Stimulated activated CD4-positive, alpha-beta T cell treated with anti-CD3 and anti-CD28 coated beads, TNF-alpha, amount 100 ng/mL, for 1 hour (primary cell): Measurements from ENCODE around the gene PAMR1.

Source experiments
- DNase-seq, 3 donors: peaks; one replicate each; pipeline ENCODE4 v3.0.0-alpha.2; 2020; ENCODE audit warnings: low read depth in 3 of 3, low spot score in 1 of 3

PAMR1 gene

DNA sequence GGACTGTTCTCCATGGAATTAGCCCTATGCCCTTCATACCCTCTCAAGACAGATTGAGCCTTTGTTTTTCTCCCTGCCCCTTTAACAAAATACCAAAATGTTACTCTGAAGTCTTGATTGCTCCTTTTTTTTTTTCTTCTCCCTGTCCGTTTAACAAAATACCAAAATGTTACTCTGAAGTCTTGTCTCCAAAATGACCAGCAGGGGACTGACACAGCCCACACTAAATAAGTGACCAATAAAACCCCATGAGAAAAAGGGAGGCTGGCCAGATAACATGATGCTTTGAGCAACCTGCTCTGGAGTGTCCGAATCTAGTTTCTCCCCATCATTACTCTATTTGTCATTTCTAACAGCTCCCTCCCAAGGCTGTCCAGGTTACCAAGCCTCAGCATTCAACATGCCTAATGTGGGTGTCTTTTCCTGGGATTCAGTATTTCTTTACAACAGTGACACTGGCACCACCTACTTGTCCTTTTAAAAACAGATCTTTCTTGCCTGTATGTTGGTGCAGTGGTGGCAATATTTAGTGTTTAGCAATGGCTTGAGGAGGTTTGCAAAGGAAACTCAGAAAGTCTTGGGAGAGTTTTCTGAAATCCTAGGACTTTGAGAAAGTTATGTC lies 63.4 kb downstream of the PAMR1 start:
- DNase-seq, result no peak

GRCh38 chr11:35459489-35459888 lies 65.9 kb downstream of the PAMR1 start:
- no peak for DNase-seq

- DNase-seq, result no peak
Measured at GRCh38 chr11:35458846-35459245, 66.6 kb downstream of the PAMR1 start.

DNA sequence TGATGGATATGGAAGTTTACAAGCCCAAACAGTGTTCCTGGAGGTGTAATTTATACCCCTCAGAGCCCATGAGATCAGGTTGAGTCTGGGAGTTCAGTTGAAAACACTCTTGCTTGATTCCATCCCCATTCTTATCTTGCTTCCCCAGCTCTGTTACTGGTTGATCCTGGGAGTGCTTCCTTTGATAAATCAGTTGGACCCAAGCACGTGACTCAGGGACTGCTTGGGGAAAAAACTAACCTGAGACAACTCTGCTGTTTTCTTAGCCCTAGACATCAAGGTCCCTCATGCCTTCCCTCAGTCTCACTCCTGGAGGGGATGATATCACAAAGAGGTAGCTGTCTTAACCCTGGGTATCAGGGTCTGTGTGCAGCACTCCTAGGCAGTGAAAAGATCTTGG lies 71.1 kb downstream of the PAMR1 start:
- no peak for DNase-seq

GRCh38 chr11:35436581-35437250 lies 88.7 kb downstream of the PAMR1 start:
- DNase-seq, result no peak

GRCh38 chr11:35433588-35433987 lies 91.8 kb downstream of the PAMR1 start:
- DNase-seq, result no peak

GRCh38 chr11:35432464-35432863 lies 93.0 kb downstream of the PAMR1 start:
- no peak for DNase-seq

DNA sequence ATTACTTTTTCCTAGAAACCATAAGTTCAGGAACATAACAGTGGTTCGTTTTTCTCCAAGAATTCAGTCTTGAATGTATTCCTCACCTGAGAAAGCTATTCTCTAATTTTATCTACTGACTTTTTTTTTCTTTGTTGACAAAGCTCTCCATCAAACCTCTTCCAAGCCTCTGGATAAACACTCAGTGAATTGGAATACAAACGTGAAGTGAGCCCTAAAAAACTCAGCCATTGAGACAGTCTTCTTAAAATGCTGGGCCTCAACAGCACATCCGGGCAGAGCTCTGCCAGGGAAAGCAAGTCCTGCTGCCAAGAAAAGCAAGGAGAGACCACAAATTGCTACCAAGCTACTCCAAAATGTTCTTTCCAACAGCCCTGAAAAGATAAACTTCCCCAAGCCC lies 98.3 kb downstream of the PAMR1 start:
- no peak for DNase-seq

GRCh38 chr11:35426351-35426750 lies 99.1 kb downstream of the PAMR1 start:
- no peak for DNase-seq

GRCh38 chr11:35425603-35426212 lies 99.7 kb downstream of the PAMR1 start:
- no peak for DNase-seq

GRCh38 chr11:35424157-35424940 lies 101.1 kb downstream of the PAMR1 start:
- no peak for DNase-seq

GRCh38 chr11:35420371-35420770 lies 105.0 kb downstream of the PAMR1 start:
- no peak for DNase-seq

GRCh38 chr11:35419830-35420333 lies 105.5 kb downstream of the PAMR1 start:
- no peak for DNase-seq

- no peak for DNase-seq
Measured at GRCh38 chr11:35419184-35419829, 106.1 kb downstream of the PAMR1 start, which contains the start of gene SLC1A2. SLC1A2 (minus strand) TSS chr11:35419558; CDS start chr11:35418966, 592 bp downstream.

DNA sequence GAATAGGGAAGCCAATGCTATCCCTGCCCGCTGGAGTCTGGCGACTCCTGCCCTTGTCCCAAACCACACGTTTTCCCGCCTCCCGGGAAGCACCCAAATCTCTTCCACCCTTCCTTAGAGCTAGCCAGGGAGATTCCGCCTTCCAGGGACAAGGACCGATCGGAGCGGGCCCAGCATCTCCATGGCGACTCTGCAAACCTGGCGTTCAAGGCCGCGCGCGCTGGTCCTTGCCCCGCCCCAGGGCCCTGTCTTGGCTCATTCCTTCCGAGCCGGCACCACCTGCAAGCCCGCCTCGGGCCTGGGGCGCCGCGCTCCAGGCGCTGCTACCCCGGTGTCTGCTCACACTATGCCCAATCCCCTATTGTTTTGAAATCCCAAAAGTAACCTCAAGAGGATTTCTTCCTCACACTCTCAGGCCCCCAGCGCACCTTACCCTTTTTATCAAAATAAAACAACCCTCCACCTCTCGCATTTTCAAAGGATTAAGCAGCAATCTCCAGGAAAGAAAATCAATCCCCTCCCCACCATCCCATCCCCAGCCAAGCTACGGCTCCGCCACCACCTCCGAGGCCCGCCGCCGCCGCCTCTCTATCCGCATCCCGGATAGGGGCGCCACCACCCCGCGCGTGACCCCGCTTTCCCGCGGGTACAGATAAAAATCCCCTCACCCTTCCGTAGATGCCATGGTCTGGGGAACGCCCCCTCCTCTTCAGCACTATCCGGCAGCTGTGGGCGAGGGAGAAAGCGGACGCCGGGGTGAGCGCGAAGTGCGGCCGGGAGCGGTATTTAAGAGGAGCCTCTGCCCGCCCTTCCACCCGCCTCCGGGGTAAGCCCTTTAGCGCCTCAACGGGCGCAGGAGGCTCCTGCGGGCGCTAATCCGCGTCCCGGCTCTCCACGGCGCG lies 106.9 kb downstream of the PAMR1 start:
- DNase-seq, result no peak

DNA sequence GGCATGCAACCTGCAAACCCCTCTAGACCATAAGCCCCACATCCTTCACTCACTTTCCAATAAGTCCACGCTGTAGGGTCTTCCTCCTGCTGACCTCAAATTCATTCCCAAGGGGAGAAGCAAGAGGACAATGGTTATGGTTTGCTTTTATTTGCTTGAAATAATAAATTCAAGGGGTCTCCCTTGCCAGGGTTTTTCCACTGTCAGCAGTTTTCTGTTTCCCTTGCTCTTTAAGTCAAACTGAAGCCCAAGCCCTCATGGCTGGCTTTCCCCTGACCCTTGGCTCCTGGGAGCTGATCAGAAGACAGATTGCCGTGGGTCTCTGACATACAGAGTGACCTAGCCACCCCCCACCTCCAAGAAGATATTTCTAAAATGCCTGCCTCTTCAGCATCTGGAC lies 109.9 kb downstream of the PAMR1 start:
- DNase-seq, result no peak

DNA sequence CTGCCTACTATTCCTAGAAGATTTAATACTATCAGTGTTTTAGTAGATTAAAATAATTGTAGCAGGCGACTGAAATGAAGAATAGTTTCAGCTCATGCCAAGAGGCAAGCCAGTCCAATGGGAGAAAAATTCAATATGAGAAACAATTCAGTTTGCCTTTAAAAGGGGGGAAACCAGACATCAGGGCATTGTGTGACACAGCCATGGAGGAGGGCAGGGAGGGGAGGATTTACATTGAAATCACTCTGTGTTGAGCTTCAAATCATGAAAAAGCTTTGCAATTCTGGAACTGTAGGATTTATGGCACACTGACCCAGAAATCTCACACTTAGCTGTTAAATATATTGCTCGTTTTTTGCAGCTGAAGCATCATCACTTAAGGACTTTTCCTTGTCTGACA lies 110.6 kb downstream of the PAMR1 start:
- DNase-seq, result no peak

DNA sequence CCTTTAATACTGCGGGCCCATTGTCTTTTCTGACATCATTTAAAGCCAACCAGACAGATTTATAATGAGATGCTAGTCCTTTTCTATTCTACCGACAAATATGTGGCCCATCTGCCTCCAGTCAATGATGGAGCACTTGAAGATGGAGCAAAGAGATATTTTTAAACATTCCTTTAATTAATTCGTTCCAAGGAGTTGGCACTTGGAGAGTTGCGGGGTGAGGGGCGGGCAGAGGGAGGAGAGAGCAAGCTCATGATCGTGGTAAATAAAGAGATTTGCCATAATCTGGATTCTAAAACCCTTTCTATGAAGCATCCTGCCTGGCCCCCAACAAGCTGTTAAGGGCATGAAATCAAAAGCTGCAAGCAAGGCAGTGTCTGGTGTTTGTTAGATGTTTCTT lies 111.1 kb downstream of the PAMR1 start:
- no peak for DNase-seq

GRCh38 chr11:35413598-35413997 lies 111.8 kb downstream of the PAMR1 start:
- no peak for DNase-seq

- DNase-seq, result no peak
Measured at GRCh38 chr11:35412285-35412684, 113.1 kb downstream of the PAMR1 start.
